GM21360 (cell line): Measurements from ENCODE around the gene COIL.
"Not testable (repeated sequence)": the region's sequence is repeated elsewhere in the genome, so short reads cannot be mapped to it uniquely, and the experiment has no call there.

Experiments used
- ATAC-seq: cut with Tn5 transposase; IDR thresholded peaks from one replicate; pipeline ENCODE4 v1.9.1; 2021; ENCODE audit warnings: mild to moderate bottlenecking, moderate library complexity; ENCODE audit not compliant: unreplicated experiment

The COIL gene

GRCh38 chr17:56960596-56961538 lies at the start of gene COIL:
Gene COIL (minus strand): TSS chr17:56961050. CDS start chr17:56961019, 31 bp downstream.
- peak; percentile 97 for ATAC-seq

- ATAC-seq: no peak
Measured at GRCh38 chr17:57010487-57010886, 49.6 kb upstream of the COIL start.

- no peak for ATAC-seq
Measured at GRCh38 chr17:57009737-57010445, 49.0 kb upstream of the COIL start.

- no peak for ATAC-seq
Measured at GRCh38 chr17:57008958-57009357, 48.1 kb upstream of the COIL start.

- ATAC-seq: no peak
Measured at GRCh38 chr17:57006040-57006439, 45.2 kb upstream of the COIL start.

GRCh38 chr17:57004944-57005579 lies 44.2 kb upstream of the COIL start:
- peak; percentile 81 for ATAC-seq

- no peak for ATAC-seq
Measured at GRCh38 chr17:57002904-57003303, 42.1 kb upstream of the COIL start.

GRCh38 chr17:57001541-57001940 lies 40.7 kb upstream of the COIL start:
- no peak for ATAC-seq

GRCh38 chr17:56997313-56997712 lies 36.5 kb upstream of the COIL start:
- ATAC-seq: no peak

GRCh38 chr17:56995766-56996165 lies 34.9 kb upstream of the COIL start:
- ATAC-seq: no peak

GRCh38 chr17:56994009-56994792 lies 33.4 kb upstream of the COIL start:
- ATAC-seq: no peak

- no peak for ATAC-seq
Measured at GRCh38 chr17:56992364-56992763, 31.5 kb upstream of the COIL start.

GRCh38 chr17:56988901-56989572 lies 28.2 kb upstream of the COIL start:
- ATAC-seq: no peak

GRCh38 chr17:56987283-56987834 lies 26.5 kb upstream of the COIL start:
- no peak for ATAC-seq

GRCh38 chr17:56985371-56986162 lies 24.7 kb upstream of the COIL start:
- no peak for ATAC-seq

GRCh38 chr17:56983366-56983765 lies 22.5 kb upstream of the COIL start:
- ATAC-seq: no peak

GRCh38 chr17:56982312-56982711 lies 21.5 kb upstream of the COIL start:
- ATAC-seq: no peak

GRCh38 chr17:56980526-56980925 lies 19.7 kb upstream of the COIL start:
- ATAC-seq: not testable (repeated sequence)

- ATAC-seq: no peak
Measured at GRCh38 chr17:56979091-56979480, 18.2 kb upstream of the COIL start.
